Calu3 (cell line): ENCODE data around the gene SMARCA4. TPM values are rescaled to one million over a fixed set of nuclear protein-coding genes. Genes with fewer than 3 reads are reported as not detected.

ENCODE experiments used
- BruUV-seq: library from RNA; stranded (reverse); fragments of 400-500 nt; replicated peaks from 2 replicates; lab custom pipeline; 2021; lab: Mats Ljungman, UMichigan
- CTCF ChIA-PET: fragments of 300-600 bp; sonication (Branson Sonifier 250); formaldehyde crosslinking; loops from one replicate; lab custom pipeline; 2022; ENCODE audit warnings: antibody characterized with exemption; lab: Charles Lee
- DNase-seq: peaks from one replicate; pipeline ENCODE4 v3.0.0; 2022
- H3K27ac Mint-ChIP-seq: one replicate; pipeline ENCODE4 v1.8.0; 2022; ENCODE audit warnings: mixed read lengths; ENCODE audit not compliant: unreplicated experiment
- H3K27me3 Mint-ChIP-seq: one replicate; pipeline ENCODE4 v1.8.0; 2022; ENCODE audit warnings: mixed read lengths; ENCODE audit not compliant: unreplicated experiment
- H3K36me3 Mint-ChIP-seq: one replicate; pipeline ENCODE4 v1.8.0; 2022; ENCODE audit warnings: mild to moderate bottlenecking, moderate library complexity, mixed read lengths; ENCODE audit not compliant: insufficient read depth, unreplicated experiment
- H3K4me1 Mint-ChIP-seq: one replicate; pipeline ENCODE4 v1.8.0; 2022; ENCODE audit warnings: mild to moderate bottlenecking, low read depth, mixed read lengths; ENCODE audit not compliant: unreplicated experiment
- H3K4me3 Mint-ChIP-seq: one replicate; pipeline ENCODE4 v1.8.0; 2022; ENCODE audit warnings: mild to moderate bottlenecking, low read depth, moderate library complexity, mixed read lengths; ENCODE audit not compliant: unreplicated experiment
- H3K9me3 Mint-ChIP-seq: one replicate; pipeline ENCODE4 v1.8.0; 2022; ENCODE audit warnings: low read depth, mixed read lengths; ENCODE audit not compliant: unreplicated experiment
- CTCF ChIP-seq: fragments of 200-600 bp; IDR thresholded peaks from one replicate; pipeline ENCODE4 v1.8.0; 2022; ENCODE audit warnings: antibody characterized with exemption; ENCODE audit not compliant: unreplicated experiment
- intact Hi-C: fragments of 100-400 bp; cut with micrococcal nuclease; formaldehyde crosslinking; loops from one replicate; pipeline ENCODE4 v1.10.0; 2022; ENCODE audit not compliant: unreplicated experiment
- total RNA-seq: library from RNA; stranded (reverse); gene quantifications from 2 replicates; pipeline ENCODE4 v1.2.3, GENCODE V29; 2022

SMARCA4 gene
- total RNA-seq, 1 experiment from 2014 or later, result 116 TPM

GRCh38 chr19:10998666-10999065 lies 37.8 kb downstream of the SMARCA4 start:
- Mint-ChIP-seq H3K27me3 (no peaks in the 10 kb centered on the region), H3K4me1 (no peaks in the 10 kb centered on the region), H3K9me3 (no peaks in the 10 kb centered on the region), H3K36me3 (peaks cover 29% of the 10 kb centered on the region), H3K4me3 (no peak overlapping the region), H3K27ac (no peak overlapping the region)
- TF ChIP-seq CTCF, result no peak
- DNase-seq, result no peak
- CTCF ChIA-PET, result interaction anchor here (0.7 kb wide), 1 partner anchor 12 kb away, joined by 4 read pairs; no protein-coding TSS in a partner anchor
- no TSS peak for BruUV-seq
- intact Hi-C loops, result no loop called here

GRCh38 chr19:11005521-11005920 lies 44.7 kb downstream of the SMARCA4 start:
- Mint-ChIP-seq H3K4me3 (no peak overlapping the region), H3K36me3 (peaks cover 30% of the 10 kb centered on the region), H3K27ac (no peak overlapping the region), H3K4me1 (no peaks in the 10 kb centered on the region), H3K27me3 (no peaks in the 10 kb centered on the region), H3K9me3 (no peaks in the 10 kb centered on the region)
- CTCF ChIA-PET, result no interaction called here
- intact Hi-C loops, result no loop called here
- BruUV-seq, result no TSS peak
- no peak for DNase-seq
- no peak for TF ChIP-seq CTCF

- CTCF ChIA-PET, result interaction anchor here (0.5 to 0.9 kb wide), 2 partner anchors 29 to 66 kb away, joined by 4 to 11 read pairs; no protein-coding TSS in a partner anchor
- DNase-seq, result no peak
- peaks cover 32% of the 10 kb centered on the region for H3K36me3 Mint-ChIP-seq
- intact Hi-C loops, result no loop called here
- no peaks in the 10 kb centered on the region for H3K4me1 Mint-ChIP-seq
- no peaks in the 10 kb centered on the region for H3K27me3 Mint-ChIP-seq
- no peak overlapping the region for H3K27ac Mint-ChIP-seq
- no peak overlapping the region for H3K4me3 Mint-ChIP-seq
- no peaks in the 10 kb centered on the region for H3K9me3 Mint-ChIP-seq
- BruUV-seq, result no TSS peak
- TF ChIP-seq CTCF, result no peak
These were observed 46.6 kb downstream of the SMARCA4 start for GRCh38 chr19:11007385-11007784.

- H3K27me3 Mint-ChIP-seq, result no peaks in the 10 kb centered on the region
- DNase-seq, result no peak
- no TSS peak for BruUV-seq
- H3K36me3 Mint-ChIP-seq, result peaks cover 33% of the 10 kb centered on the region
- no peaks in the 10 kb centered on the region for H3K9me3 Mint-ChIP-seq
- CTCF ChIA-PET, result interaction anchor here (0.5 to 0.9 kb wide), 2 partner anchors 28 to 66 kb away, joined by 4 to 11 read pairs; no protein-coding TSS in a partner anchor
- intact Hi-C loops, result no loop called here
- no peak overlapping the region for H3K4me3 Mint-ChIP-seq
- H3K4me1 Mint-ChIP-seq, result no peaks in the 10 kb centered on the region
- TF ChIP-seq CTCF, result no peak
- H3K27ac Mint-ChIP-seq, result no peak overlapping the region
These were observed 47.2 kb downstream of the SMARCA4 start for GRCh38 chr19:11007962-11008532.
